Gastroesophageal sphincter (tissue), 4 donors: Measurements from ENCODE around the gene LRRK2. TPM values are rescaled to one million over a fixed set of nuclear protein-coding genes. Genes with fewer than 3 reads are reported as not detected.

ENCODE experiments used
- ATAC-seq: fragments of 150-250 bp; one replicate; pipeline ENCODE4 v1.9.1; 2016; ENCODE audit warnings: mild to moderate bottlenecking, moderate library complexity
- H3K27ac ChIP-seq, 4 donors: fragments of 200-600 bp; sonication (generic) in 3 of 4; 1 replicate in 3 of 4; 2 replicates in 1 of 4; pipeline ENCODE4 v1.5.1; 2016 to 2019
- H3K27me3 ChIP-seq: fragments of 200-600 bp; sonication (generic); one replicate; pipeline ENCODE4 v1.5.1; 2019
- H3K36me3 ChIP-seq, 2 donors: fragments of 200-600 bp; sonication (generic); one replicate each; pipeline ENCODE4 v1.5.1; 2019; ENCODE audit warnings: control low read depth in 1 of 2
- H3K4me1 ChIP-seq, 3 donors: fragments of 200-600 bp; sonication (generic); 1 replicate in 2 of 3; 2 replicates in 1 of 3; pipeline ENCODE4 v1.5.1; 2016 to 2019; ENCODE audit warnings: control low read depth in 2 of 3
- H3K4me3 ChIP-seq, 2 donors: fragments of 200-600 bp; sonication (generic); one replicate each; pipeline ENCODE4 v1.5.1; 2019; ENCODE audit warnings: mild to moderate bottlenecking in 1 of 2, moderate library complexity in 1 of 2
- H3K9me3 ChIP-seq, 3 donors: fragments of 200-600 bp; sonication (generic); one replicate each; pipeline ENCODE4 v1.5.1; 2017 to 2019; ENCODE audit warnings: control low read depth in 2 of 3
- EP300 ChIP-seq: sonication (generic); formaldehyde crosslinking; IDR thresholded peaks from one replicate; pipeline ENCODE4 v1.6.1; 2017; ENCODE audit warnings: antibody characterized with exemption, mild to moderate bottlenecking
- POLR2A ChIP-seq, 2 donors: fragments of 450-650 bp; IDR thresholded peaks; one replicate each; pipeline ENCODE4 v1.6.1; 2017; ENCODE audit warnings: antibody characterized with exemption in 2 of 2, mild to moderate bottlenecking in 2 of 2, moderate library complexity in 1 of 2
- POLR2AphosphoS5 ChIP-seq: sonication (generic); formaldehyde crosslinking; IDR thresholded peaks from one replicate; pipeline ENCODE4 v1.6.1; 2017; ENCODE audit warnings: antibody characterized with exemption
- whole genome bisulfite sequencing, 2 donors: methylation state at CpG; one replicate each; pipeline ENCODE4 v1.1.5; 2018; ENCODE audit warnings: low coverage in 1 of 2; 5-methylcytosine and 5-hydroxymethylcytosine counted together
- total RNA-seq, 4 donors: library from RNA; depleted of rRNA; stranded (reverse); fragments of >200 nt; gene quantifications; one replicate each; pipeline ENCODE4 v1.1.0, GENCODE V29; 2016
- TF ChIP-seq, protein P1 (sequence below), 4 experiments: fragments of 200-600 bp in 2 of 4; fragments of 450-650 bp in 2 of 4; sonication (generic) in 1 of 4; IDR thresholded peaks; one replicate each; pipeline ENCODE4 v1.5.1; 2017 to 2019; ENCODE audit warnings: antibody characterized with exemption in 4 of 4, mild to moderate bottlenecking in 2 of 4, moderate library complexity in 2 of 4

Gene LRRK2
- total RNA-seq, 4 donors from 2014 or later: 22.7 to 35.2 (median 29.3) TPM

DNA sequence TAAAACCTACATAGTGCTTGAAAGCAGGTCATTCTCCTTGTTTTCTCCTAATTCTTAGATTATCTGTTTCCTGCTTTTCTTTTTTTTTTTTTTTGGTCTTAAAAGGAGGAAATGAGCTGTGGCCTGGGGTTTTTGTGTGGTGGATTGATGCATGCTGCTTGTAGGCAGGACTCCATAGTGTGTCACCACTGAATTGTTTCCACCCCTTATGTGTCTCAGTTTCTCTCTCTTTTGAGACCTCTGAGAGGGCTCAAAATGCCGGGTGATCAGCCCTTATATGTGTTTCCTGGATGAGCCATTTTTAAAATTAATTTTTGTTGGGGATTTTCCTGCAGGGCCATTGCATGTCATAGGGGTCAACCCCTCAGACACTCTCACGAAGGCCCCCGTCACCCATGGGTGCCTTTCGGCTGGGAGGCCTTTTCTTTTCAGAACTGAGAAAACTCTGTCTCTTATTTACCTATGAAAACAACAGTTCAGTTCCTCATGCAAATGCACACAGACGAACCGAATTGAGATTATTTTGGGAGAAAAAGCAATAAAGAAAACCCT lies 32.0 kb upstream of the LRRK2 start:
- no peak for TF ChIP-seq EP300
- TF ChIP-seq, protein P1, sequence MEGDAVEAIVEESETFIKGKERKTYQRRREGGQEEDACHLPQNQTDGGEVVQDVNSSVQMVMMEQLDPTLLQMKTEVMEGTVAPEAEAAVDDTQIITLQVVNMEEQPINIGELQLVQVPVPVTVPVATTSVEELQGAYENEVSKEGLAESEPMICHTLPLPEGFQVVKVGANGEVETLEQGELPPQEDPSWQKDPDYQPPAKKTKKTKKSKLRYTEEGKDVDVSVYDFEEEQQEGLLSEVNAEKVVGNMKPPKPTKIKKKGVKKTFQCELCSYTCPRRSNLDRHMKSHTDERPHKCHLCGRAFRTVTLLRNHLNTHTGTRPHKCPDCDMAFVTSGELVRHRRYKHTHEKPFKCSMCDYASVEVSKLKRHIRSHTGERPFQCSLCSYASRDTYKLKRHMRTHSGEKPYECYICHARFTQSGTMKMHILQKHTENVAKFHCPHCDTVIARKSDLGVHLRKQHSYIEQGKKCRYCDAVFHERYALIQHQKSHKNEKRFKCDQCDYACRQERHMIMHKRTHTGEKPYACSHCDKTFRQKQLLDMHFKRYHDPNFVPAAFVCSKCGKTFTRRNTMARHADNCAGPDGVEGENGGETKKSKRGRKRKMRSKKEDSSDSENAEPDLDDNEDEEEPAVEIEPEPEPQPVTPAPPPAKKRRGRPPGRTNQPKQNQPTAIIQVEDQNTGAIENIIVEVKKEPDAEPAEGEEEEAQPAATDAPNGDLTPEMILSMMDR (IDR thresholded peaks at IDR 0.05): no peak
- TF ChIP-seq POLR2A (IDR thresholded peaks at IDR 0.05): no peak
- TF ChIP-seq POLR2AphosphoS5: no peak
- H3K27me3 ChIP-seq: no peaks in the 10 kb centered on the region
- no peak for ATAC-seq
- H3K27ac ChIP-seq: no peak overlapping the region
- peaks cover 0 to 6% (median 0%) of the 10 kb centered on the region in 3 donors for H3K9me3 ChIP-seq
- 93 to 96% methylated on average over 3 to 6 of the region's 6 CpGs for WGBS, 2 donors
- no peaks in the 10 kb centered on the region for H3K4me1 ChIP-seq
- no peak overlapping the region for H3K4me3 ChIP-seq
- H3K36me3 ChIP-seq: no peaks in the 10 kb centered on the region

DNA sequence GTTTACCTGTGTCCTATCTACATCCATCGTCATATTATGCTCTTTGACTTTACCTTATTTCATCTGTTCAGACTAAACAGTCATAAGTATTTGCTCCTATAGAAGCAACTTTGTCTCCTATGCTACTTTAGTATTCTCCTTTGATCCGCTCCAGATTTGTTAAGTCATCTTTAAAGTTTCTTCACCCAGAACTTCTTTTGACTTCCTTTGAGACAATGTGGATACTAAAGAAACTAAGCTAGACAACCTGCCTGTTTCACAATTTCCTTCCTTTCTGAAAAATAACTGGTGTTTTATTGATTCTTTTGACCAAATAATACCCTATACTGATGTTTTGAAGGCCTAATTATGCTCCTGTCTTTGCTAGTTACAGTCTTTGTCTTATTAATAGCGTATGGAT lies 30.0 kb upstream of the LRRK2 start:
- Histone ChIP-seq H3K36me3 (no peaks in the 10 kb centered on the region), H3K27ac (no peak overlapping the region), H3K9me3 (no peaks in the 10 kb centered on the region), H3K27me3 (no peaks in the 10 kb centered on the region), H3K4me1 (no peaks in the 10 kb centered on the region), H3K4me3 (no peak overlapping the region)
- no peak for ATAC-seq
- WGBS, 2 donors: 87 to 96% methylated on average over 2 to 3 of the region's 3 CpGs
- TF ChIP-seq POLR2A (IDR thresholded peaks at IDR 0.05) (no peak), POLR2AphosphoS5 (no peak), EP300 (no peak)
- TF ChIP-seq, protein P1 (IDR thresholded peaks at IDR 0.05): no peak

DNA sequence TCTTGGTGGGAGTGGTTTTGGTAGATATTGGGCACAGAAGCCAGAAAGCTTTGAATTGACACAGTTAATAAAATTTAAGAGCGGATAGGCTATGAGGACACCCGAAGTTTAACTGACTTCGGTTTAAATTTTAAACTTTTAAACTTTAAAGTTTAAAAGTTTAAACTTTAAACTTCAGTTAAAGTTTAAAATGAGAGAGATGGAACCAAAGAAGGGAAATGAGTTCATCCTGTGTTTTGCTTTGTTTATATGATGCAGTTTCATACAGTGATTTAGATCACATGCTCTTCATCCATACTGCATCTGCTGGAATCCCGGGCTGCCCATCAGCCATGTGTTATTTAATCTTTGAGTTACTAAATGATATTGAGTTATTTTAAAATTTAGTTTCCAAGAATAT lies 27.2 kb upstream of the LRRK2 start:
- Histone ChIP-seq H3K27me3 (no peaks in the 10 kb centered on the region), H3K4me3 (no peak overlapping the region), H3K27ac (no peak overlapping the region), H3K4me1 (no peaks in the 10 kb centered on the region), H3K36me3 (no peaks in the 10 kb centered on the region), H3K9me3 (no peaks in the 10 kb centered on the region)
- no peak for ATAC-seq
- 84 to 89% methylated on average over 4 of the region's 4 CpGs for WGBS, 2 donors
- no peak for TF ChIP-seq POLR2AphosphoS5
- no peak for TF ChIP-seq EP300
- TF ChIP-seq, protein P1 (IDR thresholded peaks at IDR 0.05): no peak
- no peak for TF ChIP-seq POLR2A (IDR thresholded peaks at IDR 0.05)

DNA sequence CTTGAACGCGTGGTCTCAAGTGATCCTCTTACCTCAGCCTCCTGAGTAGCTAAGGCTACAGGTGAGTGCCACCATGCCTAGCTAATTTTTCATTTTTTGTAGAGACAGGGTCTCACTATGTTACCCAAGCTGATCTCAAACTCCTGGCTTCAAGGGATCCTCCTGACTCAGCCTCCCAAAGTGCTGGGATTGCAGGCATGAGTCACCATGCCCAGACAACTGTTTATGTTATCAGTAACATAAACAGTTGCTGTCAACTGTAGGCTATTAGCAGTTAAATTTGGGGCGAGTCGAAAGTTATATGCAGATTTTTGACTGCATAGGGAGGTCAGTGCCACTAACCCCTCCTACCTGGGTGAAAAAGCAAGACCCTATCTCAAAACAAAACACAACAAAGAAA lies 26.2 kb upstream of the LRRK2 start:
- Histone ChIP-seq H3K36me3 (no peaks in the 10 kb centered on the region), H3K27me3 (no peaks in the 10 kb centered on the region), H3K4me1 (no peaks in the 10 kb centered on the region), H3K4me3 (no peak overlapping the region), H3K9me3 (no peaks in the 10 kb centered on the region), H3K27ac (no peak overlapping the region)
- TF ChIP-seq, protein P1 (IDR thresholded peaks at IDR 0.05): no peak
- TF ChIP-seq POLR2A (IDR thresholded peaks at IDR 0.05): no peak
- no peak for TF ChIP-seq POLR2AphosphoS5
- no peak for TF ChIP-seq EP300
- ATAC-seq: no peak
- WGBS, 2 donors: 85 to 88% methylated on average over 4 of the region's 4 CpGs
